HG02981 (cell line): ENCODE results near the gene CEPT1.
A peak's percentile ranks its signal among the peaks of the same experiment; 100 is the strongest.
"Not testable (repeated sequence)": the region's sequence is repeated elsewhere in the genome, so short reads cannot be mapped to it uniquely, and the experiment has no call there.

Experiments
- ATAC-seq: cut with Tn5 transposase; IDR thresholded peaks from one replicate; pipeline ENCODE4 v1.9.1; 2021; ENCODE audit warnings: mild to moderate bottlenecking, moderate library complexity; ENCODE audit not compliant: unreplicated experiment

Gene CEPT1

GRCh38 chr1:111139956-111140679 is at the start of gene CEPT1, which contains the start of gene DRAM2:
CEPT1 (plus strand) TSS chr1:111140223; CDS start chr1:111147715, 7,492 bp downstream.
DRAM2 (minus strand) TSS chr1:111140093; CDS start chr1:111131554, 8,539 bp downstream.
- peak; percentile 70 for ATAC-seq

- not testable (repeated sequence) for ATAC-seq
Observed at GRCh38 chr1:111095421-111095820, 44.6 kb upstream of the CEPT1 start.

GRCh38 chr1:111097356-111098099 is 42.5 kb upstream of the CEPT1 start:
- ATAC-seq: no peak

GRCh38 chr1:111099289-111099688 is 40.7 kb upstream of the CEPT1 start:
- no peak for ATAC-seq

- ATAC-seq: no peak
Observed at GRCh38 chr1:111101854-111102642, 38.0 kb upstream of the CEPT1 start.

GRCh38 chr1:111104981-111105380 is 35.0 kb upstream of the CEPT1 start:
- ATAC-seq: no peak

- ATAC-seq: no peak
Observed at GRCh38 chr1:111110197-111110899, 29.7 kb upstream of the CEPT1 start.

GRCh38 chr1:111116496-111116895 is 23.5 kb upstream of the CEPT1 start:
- ATAC-seq: no peak

- ATAC-seq: no peak
Observed at GRCh38 chr1:111126354-111126753, 13.7 kb upstream of the CEPT1 start.

GRCh38 chr1:111127923-111128643 is 11.9 kb upstream of the CEPT1 start:
- peak; percentile 76 for ATAC-seq

GRCh38 chr1:111129376-111129775 is 10.6 kb upstream of the CEPT1 start:
- no peak for ATAC-seq

- no peak for ATAC-seq
Observed at GRCh38 chr1:111131693-111132092, 8.3 kb upstream of the CEPT1 start.

GRCh38 chr1:111133866-111134265 is 6.2 kb upstream of the CEPT1 start:
- ATAC-seq: no peak

GRCh38 chr1:111139324-111139955 is 583 bp upstream of the CEPT1 start:
- peak; percentile 10 for ATAC-seq

- no peak for ATAC-seq
Observed at GRCh38 chr1:111140680-111140967, 601 bp downstream of the CEPT1 start.

- ATAC-seq: no peak
Observed at GRCh38 chr1:111141245-111142220, 1.5 kb downstream of the CEPT1 start.

GRCh38 chr1:111142356-111142975 is 2.4 kb downstream of the CEPT1 start:
- ATAC-seq: no peak

- ATAC-seq: no peak
Observed at GRCh38 chr1:111145542-111145941, 5.5 kb downstream of the CEPT1 start.
